Iris pigment epithelial cell (primary cell): ENCODE measurements around the gene SAMHD1.
"Not testable (repeated sequence)": the region's sequence is repeated elsewhere in the genome, so short reads cannot be mapped to it uniquely, and the experiment has no call there.

Source experiments
- DNase-seq: peaks from one replicate; pipeline ENCODE4 v3.0.0-alpha.2; 2011; ENCODE audit warnings: low read depth

SAMHD1 gene

GRCh38 chr20:36956016-36956415, 4.5 kb upstream of the SAMHD1 start:
- no peak for DNase-seq

DNA sequence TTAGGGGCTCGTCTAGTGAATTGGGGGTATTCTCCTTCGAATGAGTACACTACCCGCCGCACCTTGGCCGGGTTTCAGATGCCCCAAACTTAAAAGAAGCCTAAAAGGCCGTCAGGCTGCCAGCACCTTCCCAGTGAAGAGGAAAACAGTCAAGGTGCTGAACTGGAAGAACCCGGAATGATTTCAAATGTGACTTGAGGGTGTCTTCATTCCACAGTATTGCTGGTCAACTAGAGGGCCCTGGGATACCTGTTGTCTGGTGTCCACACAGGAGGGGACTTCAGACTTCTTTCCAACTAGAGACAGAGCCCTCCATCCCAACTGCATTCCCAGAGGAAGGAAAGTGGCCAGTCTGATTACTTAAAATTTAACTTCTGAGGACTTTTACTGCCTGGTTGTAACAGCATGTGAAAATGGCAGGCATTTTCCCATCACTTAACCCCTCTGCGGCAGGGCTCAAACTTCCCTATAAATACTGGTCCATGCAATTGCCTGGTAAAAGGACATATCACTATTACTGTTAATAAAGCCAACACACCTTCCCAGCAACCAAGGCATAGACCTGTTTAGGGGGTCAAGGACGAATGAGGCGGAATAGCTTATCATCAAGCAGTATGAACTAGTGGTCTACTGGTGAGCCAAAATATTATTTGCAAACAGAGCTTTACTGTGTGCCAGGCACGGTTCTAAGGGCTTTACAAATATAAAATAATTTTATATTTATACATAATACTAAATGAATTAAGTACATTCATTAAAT, 651 bp upstream of the SAMHD1 start:
- DNase-seq: no peak

DNA sequence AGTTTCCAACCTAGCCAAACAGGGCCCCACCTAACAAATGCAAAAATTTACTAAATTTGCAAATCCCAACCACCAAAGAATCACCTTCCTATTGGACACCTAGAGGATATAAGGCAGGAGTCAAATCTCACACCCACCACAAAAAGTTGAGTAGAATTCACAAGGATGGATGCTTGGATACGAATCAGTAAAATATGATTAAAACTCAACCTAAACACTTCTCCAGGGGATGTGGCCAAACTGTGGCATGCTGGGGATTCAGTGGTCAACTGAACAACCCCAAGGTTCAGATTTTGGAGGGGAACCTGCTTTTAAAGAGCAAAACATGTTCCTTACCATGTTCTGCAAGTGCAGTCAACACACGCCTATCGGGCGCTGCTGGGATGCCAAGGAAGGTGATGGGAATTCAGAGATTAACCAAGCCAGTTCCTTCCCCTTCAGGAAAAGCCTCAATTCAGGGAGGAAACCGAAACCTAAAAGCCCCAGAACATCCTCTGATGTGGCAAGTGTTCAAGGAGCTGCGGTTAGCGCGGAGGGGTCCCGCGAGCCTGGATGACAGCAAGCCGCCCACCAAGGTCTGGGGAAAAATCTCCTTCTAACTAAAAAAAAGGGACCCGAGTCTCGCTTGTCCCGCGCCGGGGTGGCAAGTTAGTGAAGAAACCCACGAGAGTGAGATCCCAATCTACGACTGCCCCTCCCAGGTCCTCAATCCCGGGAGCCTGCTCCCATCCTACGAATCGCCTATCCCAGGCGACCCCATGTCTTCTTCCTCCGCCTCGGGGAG, 902 bp downstream of the SAMHD1 start:
- DNase-seq: peak; percentile 29

GRCh38 chr20:36941401-36941835, 10.1 kb downstream of the SAMHD1 start:
- DNase-seq: peak; percentile 40

- no peak for DNase-seq
Observed at GRCh38 chr20:36937402-36937770, 14.1 kb downstream of the SAMHD1 start.

DNA sequence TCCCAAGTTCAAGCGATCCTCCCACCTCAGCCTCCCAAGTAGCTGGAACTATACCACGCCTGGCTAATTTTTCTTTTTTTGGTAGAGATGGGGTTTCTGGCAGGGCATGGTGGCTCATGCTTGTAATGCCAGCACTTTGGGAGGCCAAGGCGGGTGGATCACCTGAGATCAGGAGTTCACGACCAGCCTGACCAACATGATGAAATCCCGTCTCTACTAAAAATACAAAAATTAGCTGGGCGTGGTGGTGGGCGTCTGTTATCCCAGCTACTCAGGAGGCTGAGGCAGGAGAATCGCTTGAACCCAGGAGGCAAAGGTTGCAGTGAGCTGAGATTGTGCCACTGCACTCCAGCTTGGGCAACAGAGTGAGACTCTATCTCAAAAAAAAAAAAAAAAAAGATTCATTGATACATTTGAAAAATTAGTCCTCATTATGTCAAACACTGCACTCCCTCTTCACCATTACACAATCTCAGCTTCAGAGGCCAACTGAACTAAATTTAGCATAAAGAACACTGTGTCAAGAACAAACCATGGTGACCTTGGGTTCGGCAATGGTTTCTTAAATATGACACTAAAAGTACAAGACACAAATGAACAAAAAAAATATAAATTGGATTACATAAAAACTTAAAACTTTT, 14.6 kb downstream of the SAMHD1 start:
- DNase-seq: not testable (repeated sequence)

DNA sequence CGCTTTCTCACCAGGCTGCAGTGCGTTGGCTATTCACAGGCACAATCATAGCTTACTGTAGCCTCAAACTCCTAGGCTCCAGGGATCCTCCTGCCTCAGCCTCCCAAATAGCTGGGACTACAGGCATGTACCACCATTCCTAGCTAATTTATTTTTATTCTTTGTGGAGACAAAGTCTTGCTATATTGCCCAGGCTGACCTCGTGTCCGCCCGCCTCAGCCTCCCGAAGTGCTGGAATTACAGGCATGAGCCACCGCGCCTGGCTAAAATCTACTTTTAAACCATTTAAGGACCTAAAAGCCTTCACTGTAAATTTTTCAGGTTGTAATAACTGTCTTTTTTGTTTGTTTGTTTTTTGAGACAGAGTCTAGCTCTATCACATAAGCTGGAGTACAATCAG, 15.2 kb downstream of the SAMHD1 start:
- no peak for DNase-seq

DNA sequence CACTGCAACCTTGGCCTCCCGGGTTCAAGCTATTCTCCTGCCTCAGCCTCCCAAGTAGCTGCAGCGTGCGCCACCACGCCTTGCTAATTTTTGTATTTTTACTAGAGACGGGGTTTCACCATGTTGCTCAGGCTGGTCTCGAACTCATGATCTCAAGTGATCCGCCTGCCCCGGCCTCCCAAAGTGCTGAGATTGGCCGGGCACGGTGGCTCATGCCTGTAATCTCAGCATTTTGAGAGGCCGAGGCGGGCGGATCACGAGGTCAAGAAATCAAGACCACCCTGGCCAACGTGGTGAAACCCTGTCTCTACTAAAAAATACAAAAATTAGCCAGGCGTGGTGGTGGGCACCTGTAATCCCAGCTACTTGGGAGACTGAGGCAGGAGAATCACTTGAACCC, 17.9 kb downstream of the SAMHD1 start:
- not testable (repeated sequence) for DNase-seq

DNA sequence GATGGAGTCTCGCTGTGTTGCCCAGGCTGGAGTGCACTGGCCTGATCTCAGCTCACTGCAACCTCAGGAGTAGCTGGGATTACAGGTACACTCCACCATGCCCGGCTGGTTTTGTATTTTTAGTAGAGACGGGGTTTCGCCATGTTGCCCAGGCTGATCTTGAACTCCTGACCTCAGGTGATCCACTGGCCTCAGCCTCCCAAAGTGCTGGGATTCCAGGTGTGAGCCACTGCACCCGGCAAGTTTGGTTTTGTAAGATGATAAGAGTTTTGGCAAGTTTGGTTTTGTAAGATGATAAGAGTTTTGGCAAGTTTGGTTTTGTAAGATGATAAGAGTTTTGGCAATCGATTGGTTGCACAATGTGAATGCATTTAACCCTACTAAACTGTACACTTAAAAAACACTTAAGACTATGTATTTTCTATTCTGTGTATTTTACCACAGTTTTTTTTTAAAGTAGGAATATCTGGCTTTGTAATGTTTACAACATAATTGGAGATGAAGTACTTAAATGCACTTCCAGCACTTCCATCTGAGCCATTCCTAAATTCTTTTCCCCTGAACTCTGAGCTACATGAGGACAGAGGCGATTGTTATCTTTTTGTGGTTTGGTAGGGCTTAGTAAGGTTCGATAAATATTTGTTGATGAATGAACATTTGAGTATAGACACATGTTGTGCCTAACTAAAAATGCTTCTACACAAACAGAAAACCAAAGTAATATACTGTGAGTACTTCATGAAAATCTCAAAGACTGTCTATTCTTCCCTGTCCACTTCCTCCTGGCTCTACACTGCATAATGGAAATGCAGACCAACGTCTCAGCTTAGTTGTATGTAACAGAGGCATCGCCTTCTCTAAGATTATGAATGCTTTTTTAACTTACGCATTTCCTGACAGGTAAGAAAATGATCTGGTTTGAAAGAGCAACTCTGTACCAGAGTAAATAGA, 18.8 kb downstream of the SAMHD1 start:
- DNase-seq: peak; percentile 63

DNA sequence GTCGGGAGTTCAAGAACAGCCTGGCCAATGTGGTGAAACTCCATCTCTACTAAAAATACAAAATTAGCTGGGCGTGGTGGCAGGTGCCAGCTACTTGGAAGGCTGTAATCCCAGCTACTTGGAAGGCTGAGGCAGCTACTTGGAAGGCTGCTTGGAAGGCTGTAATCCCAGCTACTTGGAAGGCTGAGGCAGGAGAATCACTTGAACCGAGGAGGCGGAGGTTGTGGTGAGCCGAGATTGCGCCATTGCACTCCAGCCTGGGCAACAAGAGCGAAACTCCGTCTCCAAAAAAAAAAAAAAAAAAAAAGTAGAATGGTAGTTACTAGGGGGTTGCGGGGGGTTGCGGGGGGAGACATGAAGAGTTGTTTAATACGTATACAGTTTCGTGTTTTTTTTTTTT, 19.4 kb downstream of the SAMHD1 start:
- not testable (repeated sequence) for DNase-seq

GRCh38 chr20:36929691-36930090, 21.8 kb downstream of the SAMHD1 start:
- no peak for DNase-seq

GRCh38 chr20:36929290-36929689, 22.2 kb downstream of the SAMHD1 start:
- peak; percentile 61 for DNase-seq

- DNase-seq: no peak
Observed at GRCh38 chr20:36927704-36928103, 23.8 kb downstream of the SAMHD1 start.

DNA sequence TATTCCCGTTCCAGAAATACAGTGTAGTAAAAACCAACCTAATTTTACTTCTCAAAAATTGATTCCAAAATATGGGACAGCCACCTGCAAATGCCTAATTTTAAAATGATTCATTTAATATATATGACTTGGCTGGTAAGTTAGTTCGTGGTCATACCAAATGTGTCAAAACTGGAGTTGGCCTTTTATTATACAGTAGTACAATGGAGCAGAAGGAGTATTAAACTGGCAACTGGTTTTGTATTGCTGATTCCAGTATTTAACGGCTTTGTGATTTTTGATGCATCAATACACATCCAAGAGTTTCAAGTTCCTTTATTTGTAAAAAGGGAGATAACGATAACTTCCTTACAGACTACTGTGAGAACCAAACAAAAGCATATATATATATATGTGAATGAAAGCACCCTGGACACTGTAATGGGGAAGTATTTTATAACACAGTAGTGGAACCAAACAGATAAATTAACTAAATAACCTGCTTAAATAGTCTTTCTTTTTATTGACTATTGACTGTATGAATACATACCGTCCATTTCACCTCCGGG, 24.8 kb downstream of the SAMHD1 start:
- no peak for DNase-seq

DNA sequence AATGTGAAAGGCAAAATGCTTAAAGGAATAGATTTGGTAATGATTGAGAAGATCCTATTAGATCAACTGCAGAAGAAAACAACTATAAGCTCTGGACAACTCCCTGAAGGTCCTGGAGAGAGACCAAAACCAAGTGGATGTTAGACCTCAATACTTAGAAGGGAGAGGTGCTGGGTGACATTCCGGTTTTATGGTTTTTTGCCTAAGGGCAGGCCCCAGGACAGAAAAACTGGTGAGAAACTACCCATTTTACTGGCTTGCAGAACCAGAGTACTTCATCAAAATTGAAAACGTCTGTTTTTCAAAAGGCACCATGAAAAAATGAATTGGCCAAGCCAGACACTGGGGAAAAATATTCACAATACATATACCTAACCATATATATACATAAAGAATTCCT, 26.3 kb downstream of the SAMHD1 start:
- DNase-seq: no peak

DNA sequence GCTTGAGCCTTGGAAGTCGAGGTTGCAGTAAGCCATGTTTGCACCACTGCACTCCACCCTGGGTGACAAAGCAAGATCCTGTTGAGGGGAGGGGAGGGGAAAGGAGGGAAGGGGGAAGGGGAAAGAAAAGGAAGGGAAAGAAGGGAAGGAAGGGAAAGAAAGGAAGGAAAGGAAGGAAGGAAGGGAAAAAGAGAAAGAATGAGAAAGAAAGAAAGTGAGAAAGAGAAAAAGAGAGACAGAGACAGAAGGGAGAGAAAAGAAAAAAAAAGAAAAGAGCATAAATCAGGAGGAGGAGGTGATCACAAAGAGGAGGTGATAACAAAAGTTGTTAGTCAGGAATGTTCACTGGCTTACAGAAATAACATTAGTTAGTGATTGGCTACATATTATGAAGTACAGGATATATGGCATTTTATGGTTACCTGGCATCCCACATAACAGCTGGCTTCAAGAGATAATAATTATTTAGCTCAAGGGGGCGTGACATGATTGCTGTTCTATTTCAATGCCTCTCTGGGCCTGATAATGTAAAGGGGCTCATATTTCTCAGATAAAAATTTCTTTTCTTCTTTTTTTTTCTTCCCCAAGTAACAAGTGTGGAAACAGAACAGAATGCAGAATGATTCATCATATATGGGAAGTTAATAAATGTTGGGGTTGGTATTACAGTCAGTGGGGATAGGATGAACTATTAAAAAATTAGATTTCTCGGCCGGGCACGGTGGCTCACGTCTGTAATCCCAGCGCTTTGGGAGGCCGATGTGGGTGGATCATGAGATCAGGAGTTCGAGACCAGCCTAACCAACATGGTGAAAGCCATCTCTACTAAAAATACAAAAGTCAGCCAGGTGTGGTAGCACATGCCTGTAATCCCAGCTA, 27.1 kb downstream of the SAMHD1 start:
- no peak for DNase-seq

- DNase-seq: no peak
Observed at GRCh38 chr20:36920334-36920730, 31.2 kb downstream of the SAMHD1 start.

GRCh38 chr20:36919715-36920333, 31.7 kb downstream of the SAMHD1 start:
- DNase-seq: peak; percentile 73

GRCh38 chr20:36917943-36918342, 33.6 kb downstream of the SAMHD1 start:
- DNase-seq: peak; percentile 34

DNA sequence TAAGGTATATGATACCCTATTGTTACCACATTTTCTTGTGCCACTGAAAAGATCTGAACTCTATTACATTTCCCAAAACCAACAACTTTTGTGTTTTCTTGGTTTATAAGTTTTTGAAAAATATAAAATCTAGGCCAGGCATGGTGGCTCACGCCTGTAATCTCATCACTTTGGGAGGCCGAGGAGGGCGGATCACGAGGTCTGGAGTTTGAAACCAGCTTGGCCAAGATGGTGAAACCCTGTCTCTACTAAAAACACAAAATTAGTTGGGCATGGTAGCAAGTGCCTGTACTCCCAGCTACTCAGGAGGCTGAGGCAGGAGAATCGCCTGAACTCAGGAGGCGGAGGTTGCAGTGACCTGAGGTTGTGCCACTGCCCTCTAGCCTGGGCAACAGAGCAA, 34.3 kb downstream of the SAMHD1 start:
- DNase-seq: no peak
